ENCODE results near the gene TEAD1.

GRCh38 chr11:12838463-12839123, 164.4 kb downstream of the TEAD1 start:
- TF ChIP-seq CTCF (IDR thresholded peaks at IDR 0.05; ENCODE audit: poor library complexity, severe bottlenecking) (no peak), REST (IDR thresholded peaks at IDR 0.05; ENCODE audit: borderline replicate concordance) (no peak), RAD21 (conservative IDR thresholded peaks at IDR 0.05) (no peak), EZH2 (IDR thresholded peaks at IDR 0.05; ENCODE audit: borderline replicate concordance, insufficient read depth, low read length, poor library complexity, severe bottlenecking) (no peak), POLR2AphosphoS5 (IDR thresholded peaks at IDR 0.05) (no peak), TAF1 (IDR thresholded peaks at IDR 0.05; ENCODE audit: low read depth) (no peak), EP300 (conservative IDR thresholded peaks at IDR 0.05; ENCODE audit: poor library complexity, severe bottlenecking) (no peak)

Measured in neural cell (in vitro differentiated cells).